Islet precursor cell (in vitro differentiated cells): ENCODE data around the gene SH3BP4.

Experiments used
- DNase-seq: peaks from one replicate; pipeline ENCODE4 v3.0.0-alpha.2; 2018

The SH3BP4 gene

GRCh38 chr2:235095569-235095968 is 143.8 kb downstream of the SH3BP4 start:
- no peak for DNase-seq

- no peak for DNase-seq
Observed at GRCh38 chr2:235096447-235096846, 144.6 kb downstream of the SH3BP4 start.

- DNase-seq: no peak
Observed at GRCh38 chr2:235097196-235097595, 145.4 kb downstream of the SH3BP4 start.

- DNase-seq: no peak
Observed at GRCh38 chr2:235098269-235098668, 146.5 kb downstream of the SH3BP4 start.

- DNase-seq: no peak
Observed at GRCh38 chr2:235098736-235099494, 147.1 kb downstream of the SH3BP4 start.

GRCh38 chr2:235102896-235103295 is 151.1 kb downstream of the SH3BP4 start:
- DNase-seq: no peak
